ENCODE data around the gene PLXDC2. TPM values are rescaled to one million over a fixed set of nuclear protein-coding genes. Genes with fewer than 3 reads are reported as not detected.

The PLXDC2 gene
- polyA plus RNA-seq, 2 of the 4 experiments (the other 2 are of a cell fraction): 0.08 to 0.09 TPM

DNA sequence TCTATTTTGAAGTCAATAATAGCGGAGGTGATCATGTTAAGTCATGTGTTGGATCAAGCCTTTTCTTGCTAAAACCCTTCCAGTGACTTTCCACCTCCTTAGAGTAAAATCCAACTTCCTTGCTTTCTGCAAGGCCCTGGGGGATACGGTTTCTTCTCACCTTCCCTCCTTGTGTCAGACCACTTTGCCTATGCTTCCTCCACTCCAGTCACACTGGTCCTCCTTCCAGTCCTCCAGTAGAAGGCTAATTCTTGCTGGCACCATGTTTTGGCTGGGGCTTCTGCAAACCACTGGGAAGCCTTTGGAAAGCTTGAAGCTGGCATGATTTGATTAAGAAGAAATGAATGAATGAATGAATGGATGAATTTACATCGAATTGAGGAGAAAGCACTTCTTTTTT is 169.5 kb downstream of the PLXDC2 start:
- Histone ChIP-seq H3K4me3 (no peak overlapping the region), H3K4me2 (no peak overlapping the region), H3K27ac (no peak overlapping the region), H3K9me3 (no peaks in the 10 kb centered on the region), H3K4me1 (no peaks in the 10 kb centered on the region)
- ATAC-seq (no peak), DNase-seq (ENCODE audit: low read depth in 1 of 2, low spot score in 1 of 2) (no peak), FAIRE-seq (no peak)
- TF ChIP-seq, protein P1, sequence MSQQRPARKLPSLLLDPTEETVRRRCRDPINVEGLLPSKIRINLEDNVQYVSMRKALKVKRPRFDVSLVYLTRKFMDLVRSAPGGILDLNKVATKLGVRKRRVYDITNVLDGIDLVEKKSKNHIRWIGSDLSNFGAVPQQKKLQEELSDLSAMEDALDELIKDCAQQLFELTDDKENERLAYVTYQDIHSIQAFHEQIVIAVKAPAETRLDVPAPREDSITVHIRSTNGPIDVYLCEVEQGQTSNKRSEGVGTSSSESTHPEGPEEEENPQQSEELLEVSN (IDR thresholded peaks at IDR 0.05; ENCODE audit: borderline replicate concordance, low read depth): no peak
- TF ChIP-seq PHF8 (IDR thresholded peaks at IDR 0.05; ENCODE audit: borderline replicate concordance, low read depth) (no peak), EHF (CRISPR knock-in tag; IDR thresholded peaks at IDR 0.05) (no peak), HOXB5 (CRISPR knock-in tag; IDR thresholded peaks at IDR 0.05) (no peak), HDAC2 (IDR thresholded peaks at IDR 0.05) (no peak), ZC3H11A (IDR thresholded peaks at IDR 0.05) (no peak), MAFK (IDR thresholded peaks at IDR 0.05; ENCODE audit: partially characterized antibody) (no peak), HOXA7 (CRISPR knock-in tag; IDR thresholded peaks at IDR 0.05) (no peak), FOSB (CRISPR knock-in tag; IDR thresholded peaks at IDR 0.05) (no peak), BHLHE40 (IDR thresholded peaks at IDR 0.05; ENCODE audit: low read depth, low read length) (no peak), RAD21 (conservative IDR thresholded peaks at IDR 0.05 in 1 of 2, IDR thresholded peaks at IDR 0.05 in 1 of 2) (no peak), NFE2L2 (conservative IDR thresholded peaks at IDR 0.05; ENCODE audit: low read length) (no peak), CHD2 (IDR thresholded peaks at IDR 0.05; ENCODE audit: low read length, partially characterized antibody) (no peak), NPAS2 (CRISPR knock-in tag; IDR thresholded peaks at IDR 0.05; ENCODE audit: borderline replicate concordance) (no peak), KDM5A (IDR thresholded peaks at IDR 0.05) (no peak)
- TF ChIP-seq, protein P2, sequence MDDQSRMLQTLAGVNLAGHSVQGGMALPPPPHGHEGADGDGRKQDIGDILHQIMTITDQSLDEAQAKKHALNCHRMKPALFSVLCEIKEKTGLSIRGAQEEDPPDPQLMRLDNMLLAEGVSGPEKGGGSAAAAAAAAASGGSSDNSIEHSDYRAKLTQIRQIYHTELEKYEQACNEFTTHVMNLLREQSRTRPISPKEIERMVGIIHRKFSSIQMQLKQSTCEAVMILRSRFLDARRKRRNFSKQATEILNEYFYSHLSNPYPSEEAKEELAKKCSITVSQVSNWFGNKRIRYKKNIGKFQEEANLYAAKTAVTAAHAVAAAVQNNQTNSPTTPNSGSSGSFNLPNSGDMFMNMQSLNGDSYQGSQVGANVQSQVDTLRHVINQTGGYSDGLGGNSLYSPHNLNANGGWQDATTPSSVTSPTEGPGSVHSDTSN (IDR thresholded peaks at IDR 0.05): no peak
- WGBS (ENCODE audit: missing lambda C conversion rate): 1% methylated on average over 3 of the region's 3 CpGs
- ChIA-PET CTCF (no interaction called here), POLR2A (no interaction called here)

DNA sequence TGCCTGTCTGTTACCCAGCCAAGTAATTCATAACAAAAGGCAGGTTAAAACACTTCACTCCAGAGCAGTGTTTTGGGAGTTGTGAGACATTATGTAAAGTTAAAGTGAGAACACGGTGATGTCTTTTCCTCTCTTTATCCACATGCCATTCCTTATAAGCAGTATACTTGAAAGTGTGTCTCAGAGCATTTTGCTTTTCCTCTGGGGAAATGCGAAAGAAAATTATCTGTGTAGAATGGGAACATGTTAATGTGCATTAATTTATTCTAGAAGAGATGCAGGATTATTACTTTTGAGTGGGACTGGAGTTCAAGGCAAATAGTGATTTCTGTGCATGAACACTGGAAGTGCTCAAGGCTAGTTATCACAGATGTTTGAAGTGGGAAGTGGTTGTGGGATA is 170.4 kb downstream of the PLXDC2 start:
- Histone ChIP-seq H3K4me2 (no peak overlapping the region), H3K4me1 (no peaks in the 10 kb centered on the region), H3K27ac (no peak overlapping the region), H3K4me3 (no peak overlapping the region), H3K9me3 (no peaks in the 10 kb centered on the region)
- ATAC-seq: no peak
- TF ChIP-seq BHLHE40 (IDR thresholded peaks at IDR 0.05; ENCODE audit: low read depth, low read length) (no peak), RNF2 (IDR thresholded peaks at IDR 0.05; ENCODE audit: borderline replicate concordance, low read depth) (no peak)
- CTCF ChIA-PET: no interaction called here
- DNase-seq (ENCODE audit: low read depth in 1 of 2, low spot score in 1 of 2): no peak
- POLR2A ChIA-PET: no interaction called here
- no peak for FAIRE-seq
- WGBS (ENCODE audit: missing lambda C conversion rate): 22% methylated on average over 2 of the region's 2 CpGs

DNA sequence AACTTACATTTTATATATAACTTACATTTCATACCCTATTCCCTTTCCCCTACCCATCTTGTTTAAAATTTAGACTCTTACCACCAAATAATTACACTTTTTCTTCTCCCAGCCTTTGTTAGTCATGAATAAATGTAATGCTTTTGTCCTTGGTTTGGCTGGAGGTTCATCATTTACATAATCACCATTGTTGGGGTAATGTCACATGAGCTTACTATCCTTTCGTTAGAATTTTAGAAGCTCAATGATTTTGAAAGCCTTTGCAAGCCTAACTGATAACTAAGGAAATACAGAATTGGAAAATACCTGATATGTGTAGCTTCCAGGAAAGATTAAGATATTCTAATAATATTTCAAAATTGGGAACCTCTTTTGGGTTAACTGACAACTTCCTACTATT is 171.7 kb downstream of the PLXDC2 start:
- 6% methylated on average over 1 of the region's 1 CpG for WGBS (ENCODE audit: missing lambda C conversion rate)
- POLR2A ChIA-PET: no interaction called here
- no peak for ATAC-seq
- no peak overlapping the region for H3K4me3 ChIP-seq
- CTCF ChIA-PET: no interaction called here
- no peak overlapping the region for H3K4me2 ChIP-seq
- H3K4me1 ChIP-seq: no peaks in the 10 kb centered on the region
- H3K9me3 ChIP-seq: no peaks in the 10 kb centered on the region
- no peak for FAIRE-seq
- H3K27ac ChIP-seq: no peak overlapping the region
- no peak for DNase-seq (ENCODE audit: low read depth in 1 of 2, low spot score in 1 of 2)
- TF ChIP-seq, protein P3, sequence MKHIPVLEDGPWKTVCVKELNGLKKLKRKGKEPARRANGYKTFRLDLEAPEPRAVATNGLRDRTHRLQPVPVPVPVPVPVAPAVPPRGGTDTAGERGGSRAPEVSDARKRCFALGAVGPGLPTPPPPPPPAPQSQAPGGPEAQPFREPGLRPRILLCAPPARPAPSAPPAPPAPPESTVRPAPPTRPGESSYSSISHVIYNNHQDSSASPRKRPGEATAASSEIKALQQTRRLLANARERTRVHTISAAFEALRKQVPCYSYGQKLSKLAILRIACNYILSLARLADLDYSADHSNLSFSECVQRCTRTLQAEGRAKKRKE (CRISPR knock-in tag; IDR thresholded peaks at IDR 0.05; ENCODE audit: low read depth): no peak
- TF ChIP-seq FOXS1 (CRISPR knock-in tag; IDR thresholded peaks at IDR 0.05) (no peak), EP300 (IDR thresholded peaks at IDR 0.05) (no peak), CEBPB (IDR thresholded peaks at IDR 0.05) (no peak), NR3C1 (IDR thresholded peaks at IDR 0.05) (no peak), HOXB13 (CRISPR knock-in tag; IDR thresholded peaks at IDR 0.05; ENCODE audit: low read depth) (no peak), RARB (CRISPR knock-in tag; IDR thresholded peaks at IDR 0.05) (no peak), RCOR1 (IDR thresholded peaks at IDR 0.05; ENCODE audit: low read depth, low read length) (no peak), HOXA7 (CRISPR knock-in tag; IDR thresholded peaks at IDR 0.05) (no peak), RFX5 (IDR thresholded peaks at IDR 0.05) (no peak)
- TF ChIP-seq, protein P4, sequence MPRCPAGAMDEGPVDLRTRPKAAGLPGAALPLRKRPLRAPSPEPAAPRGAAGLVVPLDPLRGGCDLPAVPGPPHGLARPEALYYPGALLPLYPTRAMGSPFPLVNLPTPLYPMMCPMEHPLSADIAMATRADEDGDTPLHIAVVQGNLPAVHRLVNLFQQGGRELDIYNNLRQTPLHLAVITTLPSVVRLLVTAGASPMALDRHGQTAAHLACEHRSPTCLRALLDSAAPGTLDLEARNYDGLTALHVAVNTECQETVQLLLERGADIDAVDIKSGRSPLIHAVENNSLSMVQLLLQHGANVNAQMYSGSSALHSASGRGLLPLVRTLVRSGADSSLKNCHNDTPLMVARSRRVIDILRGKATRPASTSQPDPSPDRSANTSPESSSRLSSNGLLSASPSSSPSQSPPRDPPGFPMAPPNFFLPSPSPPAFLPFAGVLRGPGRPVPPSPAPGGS (IDR thresholded peaks at IDR 0.05): no peak
- TF ChIP-seq, protein P5, sequence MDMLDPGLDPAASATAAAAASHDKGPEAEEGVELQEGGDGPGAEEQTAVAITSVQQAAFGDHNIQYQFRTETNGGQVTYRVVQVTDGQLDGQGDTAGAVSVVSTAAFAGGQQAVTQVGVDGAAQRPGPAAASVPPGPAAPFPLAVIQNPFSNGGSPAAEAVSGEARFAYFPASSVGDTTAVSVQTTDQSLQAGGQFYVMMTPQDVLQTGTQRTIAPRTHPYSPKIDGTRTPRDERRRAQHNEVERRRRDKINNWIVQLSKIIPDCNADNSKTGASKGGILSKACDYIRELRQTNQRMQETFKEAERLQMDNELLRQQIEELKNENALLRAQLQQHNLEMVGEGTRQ (IDR thresholded peaks at IDR 0.05): no peak
- TF ChIP-seq, protein P6, sequence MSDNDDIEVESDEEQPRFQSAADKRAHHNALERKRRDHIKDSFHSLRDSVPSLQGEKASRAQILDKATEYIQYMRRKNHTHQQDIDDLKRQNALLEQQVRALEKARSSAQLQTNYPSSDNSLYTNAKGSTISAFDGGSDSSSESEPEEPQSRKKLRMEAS (IDR thresholded peaks at IDR 0.05): no peak

Data from A549 (cell line).